HepG2 (cell line): ENCODE measurements around the gene PML. TPM values are rescaled to one million over a fixed set of nuclear protein-coding genes. Genes with fewer than 3 reads are reported as not detected.
"Not testable (repeated sequence)": the region's sequence is repeated elsewhere in the genome, so short reads cannot be mapped to it uniquely, and the experiment has no call there.

Source experiments
- ATAC-seq: fragments of 200-7000 bp; cut with Tn5 transposase; 3 replicates; pipeline ENCODE4 v1.9.1; 2020; ENCODE audit warnings: mild to moderate bottlenecking, moderate library complexity
- BruUV-seq: library from RNA; stranded (reverse); fragments of 400-500 nt; replicated peaks from 2 replicates; lab custom pipeline; 2021; lab: Mats Ljungman, UMichigan
- CTCF ChIA-PET: fragments of 300-600 bp; formaldehyde crosslinking; extraction: SDS; loops from one replicate; lab custom pipeline; 2021; ENCODE audit warnings: low total read pairs, inconsistent platforms, low intra/inter-chr PET ratio; lab: Yijun Ruan, JAX
- POLR2A ChIA-PET: fragments of 350-600 bp; sonication (Branson Sonifier 250); formaldehyde crosslinking; loops from one replicate; lab custom pipeline; 2020; ENCODE audit warnings: antibody characterized with exemption, inconsistent platforms; lab: Yijun Ruan, JAX
- DNase-seq: peaks from one replicate; pipeline ENCODE4 v3.0.0-alpha.2; 2015; ENCODE audit warnings: low spot score
- FAIRE-seq: peaks from 3 replicates; lab custom pipeline; 2011; peaks lifted over from hg19 to GRCh38; lab: Jason Lieb, UNC
- H2AFZ ChIP-seq: one replicate; pipeline ENCODE4 v1.6.1; 2011; ENCODE audit warnings: low read length, inconsistent platforms
- H3K27ac ChIP-seq: fragments of 300-600 bp; 3 replicates; pipeline ENCODE4 v1.8.0; 2011; ENCODE audit warnings: mixed run types, mild to moderate bottlenecking, mixed read lengths, low read length, inconsistent platforms; ENCODE audit not compliant: insufficient read depth; ENCODE audit errors: extremely low read length
- H3K27me3 ChIP-seq, 2 experiments: fragments of 200-600 bp in 1 of 2; 2 replicates in 1 of 2; 3 replicates in 1 of 2; pipeline versions ENCODE4 v1.6.0 to v1.8.0; 2011; ENCODE audit warnings: low read length in 2 of 2, mild to moderate bottlenecking in 2 of 2, moderate library complexity in 2 of 2, inconsistent platforms in 1 of 2; ENCODE audit not compliant: insufficient read depth in 2 of 2, control insufficient read depth in 1 of 2
- H3K36me3 ChIP-seq, 2 experiments: fragments of 200-600 bp in 1 of 2; replicated peaks in 1 of 2; 2 replicates in 1 of 2; 3 replicates in 1 of 2; pipeline versions ENCODE4 v1.5.1 to v1.8.0; 2011; ENCODE audit warnings: low read length in 2 of 2, inconsistent platforms in 1 of 2; ENCODE audit not compliant: insufficient read depth in 2 of 2, control insufficient read depth in 1 of 2
- H3K4me1 ChIP-seq: 2 replicates; pipeline ENCODE4 v1.5.1; 2012; ENCODE audit warnings: low read length, inconsistent platforms; ENCODE audit not compliant: insufficient read depth
- H3K4me2 ChIP-seq: 2 replicates; pipeline ENCODE4 v1.6.0; 2011; ENCODE audit warnings: low read depth, low read length, inconsistent platforms
- H3K4me3 ChIP-seq, 3 experiments: fragments of 200-600 bp in 1 of 3; sonication (generic), shearing (Covaris generic) in 1 of 3; replicated peaks in 1 of 3; 2 replicates each; pipeline ENCODE4 v1.5.1; 2011 to 2016; ENCODE audit warnings: low read length in 3 of 3, inconsistent platforms in 2 of 3, low read depth in 2 of 3, mild to moderate bottlenecking in 2 of 3, control low read depth in 1 of 3, mixed read lengths in 1 of 3; ENCODE audit not compliant: insufficient read depth in 1 of 3
- H3K79me2 ChIP-seq: one replicate; pipeline ENCODE4 v1.6.1; 2011; ENCODE audit warnings: low read length, inconsistent platforms; ENCODE audit not compliant: insufficient read depth
- H3K9ac ChIP-seq: 2 replicates; pipeline ENCODE4 v1.6.0; 2011; ENCODE audit warnings: mild to moderate bottlenecking, low read depth, low read length, inconsistent platforms; ENCODE audit not compliant: insufficient read depth
- H3K9me3 ChIP-seq: 2 replicates; pipeline ENCODE4 v1.5.1; 2012; ENCODE audit warnings: mild to moderate bottlenecking, low read length
- H4K20me1 ChIP-seq: 2 replicates; pipeline ENCODE4 v1.6.0; 2011; ENCODE audit warnings: inconsistent platforms, mild to moderate bottlenecking, low read length, moderate library complexity; ENCODE audit not compliant: insufficient read depth
- CBFB ChIP-seq: sonication (generic); formaldehyde crosslinking; IDR thresholded peaks from 2 replicates; pipeline ENCODE4 v1.4.0; 2020; ENCODE audit warnings: missing genetic modification reagents
- GATAD2A ChIP-seq: IDR thresholded peaks from 2 replicates; pipeline ENCODE4 v1.6.1; 2016
- NFE2 ChIP-seq: sonication (generic); formaldehyde crosslinking; IDR thresholded peaks from 2 replicates; pipeline ENCODE4 v1.4.0; 2020; ENCODE audit warnings: missing genetic modification reagents
- NFIC ChIP-seq: IDR thresholded peaks from 2 replicates; pipeline ENCODE4 v1.6.1; 2012; ENCODE audit warnings: mild to moderate bottlenecking, low read length, inconsistent platforms
- PLRG1 ChIP-seq: fragments of 450-650 bp; conservative IDR thresholded peaks from 2 replicates; pipeline ENCODE4 v1.6.1; 2016
- RARA ChIP-seq: IDR thresholded peaks from 2 replicates; pipeline ENCODE4 v1.6.1; 2016; ENCODE audit warnings: missing genetic modification reagents, missing compliant biosample characterization
- SMARCE1 ChIP-seq: fragments of 450-650 bp; IDR thresholded peaks from 2 replicates; pipeline ENCODE4 v1.6.1; 2017; ENCODE audit warnings: borderline replicate concordance
- ZFP1 ChIP-seq: IDR thresholded peaks from 2 replicates; pipeline ENCODE4 v1.6.1; 2016
- ZNF33B ChIP-seq: sonication (generic); formaldehyde crosslinking; IDR thresholded peaks from 2 replicates; pipeline ENCODE4 v1.5.1; 2020; ENCODE audit warnings: mild to moderate bottlenecking, missing genetic modification reagents
- ZNF552 ChIP-seq: sonication (generic); formaldehyde crosslinking; IDR thresholded peaks from 2 replicates; pipeline ENCODE4 v1.9.0; 2022; ENCODE audit warnings: missing genetic modification reagents, mild to moderate bottlenecking, borderline replicate concordance
- ZNF616 ChIP-seq: sonication (generic); formaldehyde crosslinking; IDR thresholded peaks from 2 replicates; pipeline ENCODE4 v1.5.0; 2020; ENCODE audit warnings: low read depth, mild to moderate bottlenecking, missing genetic modification reagents
- ZSCAN29 ChIP-seq: sonication (generic); formaldehyde crosslinking; conservative IDR thresholded peaks from 2 replicates; pipeline ENCODE4 v1.4.0; 2020; ENCODE audit warnings: mild to moderate bottlenecking, missing genetic modification reagents
- WGBS: methylation state at CpG from one replicate; pipeline ENCODE4 v1.1.6; 2017; ENCODE audit warnings: low lambda C conversion rate; 5-methylcytosine and 5-hydroxymethylcytosine counted together
- in situ Hi-C: cut with HindIII; loops from 2 replicates; pipeline ENCODE4 v1.10.0; 2017; ENCODE audit warnings: low pct_unique_long_range_greater_than_20kb; ENCODE audit not compliant: extremely low pct_ligation_motif_present
- intact Hi-C: fragments of 100-400 bp; cut with micrococcal nuclease; formaldehyde crosslinking; loops from one replicate; pipeline ENCODE4 v1.10.0; 2022; ENCODE audit not compliant: unreplicated experiment
- polyA plus RNA-seq, 8 experiments: library from polyadenylated mRNA; depleted of rRNA in 3 of 8; stranded (reverse) in 7 of 8; unstranded in 1 of 8; fragments of >200 nt; fragmentation: Illumina TruSeq in 4 of 8; extraction: Trizol in 4 of 8; gene quantifications; 2 replicates each; pipeline versions ENCODE4 v1.2.1 to v1.2.3, GENCODE V29; 2011 to 2016; ENCODE audit warnings: low read depth in 4 of 8, missing spikeins in 1 of 8, mixed read lengths in 1 of 8; ENCODE audit not compliant: insufficient read depth in 1 of 8
- total RNA-seq, 5 experiments: library from RNA; depleted of rRNA; stranded (reverse); fragments of >200 nt; fragmentation: Illumina TruSeq; extraction: Trizol; gene quantifications; 2 replicates each; pipeline ENCODE4 v1.2.3, GENCODE V29; 2016; ENCODE audit warnings: low read depth in 1 of 5
- TF ChIP-seq, protein P1 (sequence below): sonication (generic); formaldehyde crosslinking; IDR thresholded peaks from 2 replicates; pipeline ENCODE4 v1.5.1; 2020; ENCODE audit warnings: missing genetic modification reagents, mild to moderate bottlenecking, borderline replicate concordance
- TF ChIP-seq, protein P2 (sequence below): sonication (generic); formaldehyde crosslinking; IDR thresholded peaks from 2 replicates; pipeline ENCODE4 v1.5.1; 2020; ENCODE audit warnings: mild to moderate bottlenecking, missing genetic modification reagents

PML gene
- total and polyA plus RNA-seq, 2 of the 13 experiments (the other 11 are each of a cell fraction or from before 2014, with no cell fraction given): 2.9 to 3.9 TPM

DNA sequence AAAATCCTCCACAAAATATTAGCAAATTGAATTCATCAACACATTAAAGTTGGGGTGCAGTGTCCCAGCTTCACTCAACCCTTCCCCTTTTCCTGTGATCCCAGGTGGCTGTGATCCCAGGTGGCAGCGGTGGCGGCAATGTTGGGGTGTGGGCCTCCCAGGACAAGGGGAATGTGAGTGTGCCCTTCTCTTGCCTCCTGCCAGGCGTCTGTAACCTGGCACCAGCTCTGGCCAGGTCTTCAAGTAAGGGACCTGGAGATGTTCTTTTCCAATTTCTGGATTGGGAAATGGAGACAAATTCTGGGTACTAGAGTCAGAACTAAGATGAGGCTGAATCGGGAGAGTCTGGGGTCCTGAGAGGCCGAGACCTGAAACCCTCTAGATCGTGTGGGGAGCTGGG is 67.7 kb downstream of the PML start (continued):
- TF ChIP-seq ZSCAN29 (CRISPR knock-in tag) (no peak), NFIC (no peak), ZNF552 (CRISPR knock-in tag) (no peak), ZNF33B (CRISPR knock-in tag) (no peak), RARA (CRISPR knock-in tag) (no peak)

DNA sequence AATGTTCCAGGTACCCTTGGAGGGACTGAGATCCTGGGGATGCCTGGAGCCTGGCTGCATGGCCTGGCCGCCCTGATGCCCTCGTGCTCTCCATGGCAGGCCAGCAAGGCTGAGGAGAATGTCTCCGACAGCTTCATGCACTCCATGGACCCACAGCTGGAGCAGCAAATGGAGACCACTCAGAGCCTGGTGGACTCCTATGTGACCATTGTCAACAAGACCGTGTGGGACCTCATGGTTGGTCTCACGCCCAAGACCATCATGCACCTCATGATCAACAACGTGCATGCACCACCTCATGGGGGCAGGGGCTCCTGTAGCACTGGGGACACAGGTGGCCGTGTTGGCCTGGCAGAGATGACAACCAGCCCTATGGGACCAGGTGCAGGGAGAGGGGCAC is 68.2 kb downstream of the PML start:
- in situ Hi-C loops: no loop called here
- no peak for ATAC-seq

DNA sequence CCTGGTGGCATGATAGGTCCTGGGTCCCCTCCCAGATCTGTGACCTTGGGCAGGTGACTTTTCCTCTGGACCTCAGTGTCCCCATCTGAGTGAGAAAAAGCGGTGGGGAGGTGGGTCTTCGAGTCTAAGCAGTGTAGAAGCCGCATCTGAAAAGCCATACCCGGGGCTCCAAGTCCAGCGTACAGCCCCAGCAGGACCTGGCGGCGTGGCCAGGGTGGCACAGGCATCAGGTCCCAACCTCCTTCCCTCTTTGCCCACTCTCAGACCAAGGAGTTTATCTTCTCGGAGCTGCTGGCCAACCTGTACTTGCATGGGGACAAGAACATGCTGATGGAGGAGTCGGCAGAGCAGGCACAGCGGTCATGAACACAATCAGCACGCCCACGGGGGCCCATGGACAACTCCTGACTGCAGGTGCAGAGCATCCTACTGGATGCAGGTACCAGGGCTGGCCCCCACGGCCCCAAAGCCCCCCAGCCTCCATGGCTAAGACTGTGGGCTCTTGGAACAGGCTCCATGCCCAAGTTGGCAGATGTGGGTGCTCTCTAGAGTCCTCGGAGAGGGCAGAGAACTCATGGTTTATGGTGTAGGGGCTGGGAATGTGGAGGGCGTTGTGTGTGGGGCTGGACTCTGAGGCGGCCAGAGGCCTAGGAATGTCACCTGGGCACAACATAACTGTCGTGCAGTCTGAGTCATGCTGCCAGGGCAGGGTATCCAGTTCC is 69.1 kb downstream of the PML start:
- BruUV-seq, H3K4me3 ChIP-seq, H3K79me2 ChIP-seq, FAIRE-seq, H3K27me3 ChIP-seq, H3K9ac ChIP-seq, H2AFZ ChIP-seq, POLR2A ChIA-PET, H3K9me3 ChIP-seq, ATAC-seq, H3K36me3 ChIP-seq, in situ Hi-C loops, H3K27ac ChIP-seq, H3K4me2 ChIP-seq, H3K4me1 ChIP-seq, CTCF ChIA-PET, H4K20me1 ChIP-seq, intact Hi-C loops, DNase-seq: not testable (repeated sequence)
- 0% methylated on average over 1 of the region's 17 CpGs for WGBS

More for the DNA sequence above, 68.2 kb downstream of the PML start:
- no peak overlapping the region for H3K27ac ChIP-seq
- no peaks in the 10 kb centered on the region for H3K79me2 ChIP-seq
- TF ChIP-seq ZFP1 (CRISPR knock-in tag) (no peak), CBFB (CRISPR knock-in tag) (no peak), SMARCE1 (no peak), ZNF616 (CRISPR knock-in tag) (no peak), GATAD2A (CRISPR knock-in tag) (no peak), NFE2 (CRISPR knock-in tag) (no peak), PLRG1 (no peak)
- TF ChIP-seq, protein P1, sequence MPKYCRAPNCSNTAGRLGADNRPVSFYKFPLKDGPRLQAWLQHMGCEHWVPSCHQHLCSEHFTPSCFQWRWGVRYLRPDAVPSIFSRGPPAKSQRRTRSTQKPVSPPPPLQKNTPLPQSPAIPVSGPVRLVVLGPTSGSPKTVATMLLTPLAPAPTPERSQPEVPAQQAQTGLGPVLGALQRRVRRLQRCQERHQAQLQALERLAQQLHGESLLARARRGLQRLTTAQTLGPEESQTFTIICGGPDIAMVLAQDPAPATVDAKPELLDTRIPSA: no peak
- TF ChIP-seq, protein P2, sequence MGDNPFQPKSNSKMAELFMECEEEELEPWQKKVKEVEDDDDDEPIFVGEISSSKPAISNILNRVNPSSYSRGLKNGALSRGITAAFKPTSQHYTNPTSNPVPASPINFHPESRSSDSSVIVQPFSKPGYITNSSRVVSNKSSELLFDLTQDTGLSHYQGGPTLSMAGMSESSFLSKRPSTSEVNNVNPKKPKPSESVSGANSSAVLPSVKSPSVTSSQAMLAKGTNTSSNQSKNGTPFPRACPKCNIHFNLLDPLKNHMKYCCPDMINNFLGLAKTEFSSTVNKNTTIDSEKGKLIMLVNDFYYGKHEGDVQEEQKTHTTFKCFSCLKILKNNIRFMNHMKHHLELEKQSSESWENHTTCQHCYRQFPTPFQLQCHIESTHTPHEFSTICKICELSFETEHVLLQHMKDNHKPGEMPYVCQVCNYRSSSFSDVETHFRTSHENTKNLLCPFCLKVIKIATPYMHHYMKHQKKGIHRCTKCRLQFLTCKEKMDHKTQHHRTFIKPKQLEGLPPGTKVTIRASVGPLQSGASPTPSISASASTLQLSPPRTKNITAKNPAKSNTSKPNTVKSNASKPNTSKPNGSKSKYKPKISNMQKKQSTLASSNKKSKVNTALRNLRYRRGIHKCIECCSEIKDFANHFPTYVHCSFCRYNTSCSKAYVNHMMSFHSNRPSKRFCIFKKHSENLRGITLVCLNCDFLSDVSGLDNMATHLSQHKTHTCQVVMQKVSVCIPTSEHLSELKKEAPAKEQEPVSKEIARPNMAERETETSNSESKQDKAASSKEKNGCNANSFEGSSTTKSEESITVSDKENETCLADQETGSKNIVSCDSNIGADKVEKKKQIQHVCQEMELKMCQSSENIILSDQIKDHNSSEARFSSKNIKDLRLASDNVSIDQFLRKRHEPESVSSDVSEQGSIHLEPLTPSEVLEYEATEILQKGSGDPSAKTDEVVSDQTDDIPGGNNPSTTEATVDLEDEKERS: no peak
- H3K4me3 ChIP-seq: no peak overlapping the region
- H3K4me1 ChIP-seq: no peaks in the 10 kb centered on the region
- DNase-seq (no peak), FAIRE-seq (no peak)
- H3K27me3 ChIP-seq: no peaks in the 10 kb centered on the region
- no peak overlapping the region for H3K9ac ChIP-seq
- intact Hi-C loops: no loop called here
- POLR2A ChIA-PET: no interaction called here
- H3K9me3 ChIP-seq: no peaks in the 10 kb centered on the region
- H3K36me3 ChIP-seq: no peaks in the 10 kb centered on the region
- no TSS peak for BruUV-seq
- H3K4me2 ChIP-seq: no peak overlapping the region
- no peaks in the 10 kb centered on the region for H4K20me1 ChIP-seq
- CTCF ChIA-PET: no interaction called here
- H2AFZ ChIP-seq: no peak overlapping the region
- no CpG with 5 or more reads among the region's 7 CpGs for WGBS
